ENCODE data around the gene RAB1A. TPM values are rescaled to one million over a fixed set of nuclear protein-coding genes. Genes with fewer than 3 reads are reported as not detected.

The RAB1A gene
- polyA plus RNA-seq, 2 of the 4 experiments (the other 2 are of a cell fraction): 308 to 417 TPM

DNA sequence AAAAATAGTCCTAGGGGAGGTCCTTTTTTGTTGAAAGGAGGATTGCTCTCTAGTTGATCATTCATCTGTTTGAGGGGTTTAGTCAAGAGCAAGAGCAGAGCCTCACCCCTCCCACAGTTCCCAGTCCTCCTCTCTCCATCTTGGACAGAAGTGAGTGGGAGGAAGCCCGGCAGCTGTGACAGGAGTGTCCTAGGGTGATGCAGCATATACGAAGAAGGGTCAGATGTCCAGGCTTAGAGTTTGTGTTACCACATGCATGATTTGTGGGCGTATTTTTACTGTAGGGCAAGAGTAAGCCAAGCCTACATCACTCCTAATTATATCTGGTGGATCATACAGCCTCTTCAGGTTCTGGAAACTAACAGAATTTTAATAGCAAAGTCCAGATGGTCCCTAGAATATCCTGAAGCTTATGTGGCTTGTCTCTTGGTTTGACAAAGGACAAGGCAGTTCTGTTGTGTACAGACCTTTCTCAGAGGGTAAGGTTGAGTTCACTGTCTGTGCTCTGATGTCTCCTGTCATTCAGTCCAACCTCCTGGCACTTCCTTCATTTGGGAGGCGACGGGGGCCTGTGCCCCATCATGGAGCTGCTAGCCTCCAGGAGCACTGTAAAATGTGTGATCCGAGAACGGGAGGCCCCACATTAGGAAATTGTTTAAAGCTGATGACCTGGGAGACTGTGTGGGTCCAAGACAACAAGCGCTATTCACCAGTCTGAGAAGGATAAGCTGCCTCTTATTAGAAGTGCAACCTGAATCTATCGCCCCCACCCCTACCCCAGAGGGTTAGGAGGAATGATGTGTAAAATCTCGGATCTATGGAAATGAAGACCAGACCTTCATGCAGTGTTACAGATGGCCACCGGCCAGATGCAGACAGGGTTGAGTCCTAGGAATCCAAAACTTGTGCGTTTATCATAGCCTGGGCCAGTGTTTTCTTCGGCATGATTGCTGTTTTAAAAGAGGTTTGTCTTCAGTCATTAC lies 66.8 kb downstream of the RAB1A start:
- H3K4me1 ChIP-seq: peaks cover 27% of the 10 kb centered on the region
- ChIA-PET POLR2A (interaction anchor here (1.2 kb wide), 1 partner anchor 67 kb away, joined by 5 read pairs; the partner anchor contains the start of gene RAB1A), CTCF (interaction anchor here (0.5 to 5.9 kb wide), 8 partner anchors 8 to 145 kb away, joined by 3 to 52 read pairs (median 4); no protein-coding TSS in a partner anchor)
- FAIRE-seq (no peak), DNase-seq (ENCODE audit: low read depth in 1 of 2, low spot score in 1 of 2) (no peak), ATAC-seq (no peak)
- no peak overlapping the region for H3K27ac ChIP-seq
- no peak overlapping the region for H3K4me2 ChIP-seq
- WGBS (ENCODE audit: missing lambda C conversion rate): 88% methylated on average over 13 of the region's 13 CpGs
- no peaks in the 10 kb centered on the region for H3K9me3 ChIP-seq
- no peak overlapping the region for H3K4me3 ChIP-seq
- TF ChIP-seq, protein P1, sequence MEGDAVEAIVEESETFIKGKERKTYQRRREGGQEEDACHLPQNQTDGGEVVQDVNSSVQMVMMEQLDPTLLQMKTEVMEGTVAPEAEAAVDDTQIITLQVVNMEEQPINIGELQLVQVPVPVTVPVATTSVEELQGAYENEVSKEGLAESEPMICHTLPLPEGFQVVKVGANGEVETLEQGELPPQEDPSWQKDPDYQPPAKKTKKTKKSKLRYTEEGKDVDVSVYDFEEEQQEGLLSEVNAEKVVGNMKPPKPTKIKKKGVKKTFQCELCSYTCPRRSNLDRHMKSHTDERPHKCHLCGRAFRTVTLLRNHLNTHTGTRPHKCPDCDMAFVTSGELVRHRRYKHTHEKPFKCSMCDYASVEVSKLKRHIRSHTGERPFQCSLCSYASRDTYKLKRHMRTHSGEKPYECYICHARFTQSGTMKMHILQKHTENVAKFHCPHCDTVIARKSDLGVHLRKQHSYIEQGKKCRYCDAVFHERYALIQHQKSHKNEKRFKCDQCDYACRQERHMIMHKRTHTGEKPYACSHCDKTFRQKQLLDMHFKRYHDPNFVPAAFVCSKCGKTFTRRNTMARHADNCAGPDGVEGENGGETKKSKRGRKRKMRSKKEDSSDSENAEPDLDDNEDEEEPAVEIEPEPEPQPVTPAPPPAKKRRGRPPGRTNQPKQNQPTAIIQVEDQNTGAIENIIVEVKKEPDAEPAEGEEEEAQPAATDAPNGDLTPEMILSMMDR (IDR thresholded peaks at IDR 0.05): no peak
- no peak for TF ChIP-seq TFCP2L1 (CRISPR knock-in tag; IDR thresholded peaks at IDR 0.05)
- TF ChIP-seq FOXS1 (CRISPR knock-in tag; IDR thresholded peaks at IDR 0.05): no peak

DNA sequence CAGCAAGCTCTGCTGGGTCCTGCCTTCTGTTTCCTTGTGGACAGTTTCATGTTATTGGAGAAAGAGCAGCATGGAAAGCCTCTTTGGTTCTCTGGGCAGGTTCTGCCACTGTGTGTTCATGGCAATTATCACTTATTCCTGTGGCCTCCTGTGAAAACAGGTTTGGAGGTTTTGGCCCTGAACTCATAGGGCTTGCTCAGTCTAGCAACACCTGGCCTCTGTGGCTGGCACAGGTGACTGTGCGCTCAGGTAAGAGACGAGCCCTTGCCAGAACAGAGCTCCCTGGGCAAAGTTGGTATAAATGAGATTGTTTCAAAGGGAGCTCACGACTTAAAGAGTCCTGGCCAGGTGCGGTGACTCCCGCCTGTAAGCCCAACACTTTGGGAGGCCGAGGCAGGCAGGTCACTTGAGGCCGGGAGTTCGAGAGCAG lies 68.0 kb downstream of the RAB1A start:
- H3K4me2 ChIP-seq: no peak overlapping the region
- H3K9me3 ChIP-seq: no peaks in the 10 kb centered on the region
- TF ChIP-seq MAFK (IDR thresholded peaks at IDR 0.05; ENCODE audit: partially characterized antibody) (no peak), EP300 (IDR thresholded peaks at IDR 0.05) (no peak), MYC (IDR thresholded peaks at IDR 0.05; ENCODE audit: borderline replicate concordance, low read length) (no peak), PHF8 (IDR thresholded peaks at IDR 0.05; ENCODE audit: borderline replicate concordance, low read depth) (no peak), SMC3 (IDR thresholded peaks at IDR 0.05) (no peak), ZNF302 (CRISPR knock-in tag; IDR thresholded peaks at IDR 0.05) (no peak), NR3C1 (IDR thresholded peaks at IDR 0.05) (no peak)
- TF ChIP-seq, protein P1 (IDR thresholded peaks at IDR 0.05): no peak
- ATAC-seq (no peak), DNase-seq (ENCODE audit: low read depth in 1 of 2, low spot score in 1 of 2) (no peak), FAIRE-seq (no peak)
- ChIA-PET POLR2A (interaction anchor here (1.2 kb wide), 1 partner anchor 68 kb away, joined by 5 read pairs; the partner anchor contains the start of gene RAB1A), CTCF (interaction anchor here (0.6 to 2.6 kb wide), 3 partner anchors 27 to 125 kb away, joined by 3 to 14 read pairs (median 5); no protein-coding TSS in a partner anchor)
- H3K4me3 ChIP-seq: no peak overlapping the region
- no peak overlapping the region for H3K27ac ChIP-seq
- WGBS (ENCODE audit: missing lambda C conversion rate): 98% methylated on average over 8 of the region's 8 CpGs
- peaks cover 35% of the 10 kb centered on the region for H3K4me1 ChIP-seq

- Histone ChIP-seq H3K4me2 (no peak overlapping the region), H3K4me1 (peaks cover 35% of the 10 kb centered on the region), H3K4me3 (no peak overlapping the region), H3K9me3 (no peaks in the 10 kb centered on the region), H3K27ac (no peak overlapping the region)
- 94% methylated on average over 7 of the region's 7 CpGs for WGBS (ENCODE audit: missing lambda C conversion rate)
- ATAC-seq (no peak), FAIRE-seq (no peak), DNase-seq (ENCODE audit: low read depth in 1 of 2, low spot score in 1 of 2) (no peak)
- POLR2A ChIA-PET: interaction anchor here (1.2 kb wide), 1 partner anchor 69 kb away, joined by 5 read pairs; the partner anchor contains the start of gene RAB1A
- CTCF ChIA-PET: interaction anchor here (0.6 to 2.6 kb wide), 6 partner anchors 8 to 126 kb away, joined by 3 to 14 read pairs (median 4); no protein-coding TSS in a partner anchor
- TF ChIP-seq ZNF302 (CRISPR knock-in tag; IDR thresholded peaks at IDR 0.05): no peak
- TF ChIP-seq, protein P2, sequence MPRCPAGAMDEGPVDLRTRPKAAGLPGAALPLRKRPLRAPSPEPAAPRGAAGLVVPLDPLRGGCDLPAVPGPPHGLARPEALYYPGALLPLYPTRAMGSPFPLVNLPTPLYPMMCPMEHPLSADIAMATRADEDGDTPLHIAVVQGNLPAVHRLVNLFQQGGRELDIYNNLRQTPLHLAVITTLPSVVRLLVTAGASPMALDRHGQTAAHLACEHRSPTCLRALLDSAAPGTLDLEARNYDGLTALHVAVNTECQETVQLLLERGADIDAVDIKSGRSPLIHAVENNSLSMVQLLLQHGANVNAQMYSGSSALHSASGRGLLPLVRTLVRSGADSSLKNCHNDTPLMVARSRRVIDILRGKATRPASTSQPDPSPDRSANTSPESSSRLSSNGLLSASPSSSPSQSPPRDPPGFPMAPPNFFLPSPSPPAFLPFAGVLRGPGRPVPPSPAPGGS (IDR thresholded peaks at IDR 0.05): no peak
- no peak for TF ChIP-seq TP53 (CRISPR knock-in tag; IDR thresholded peaks at IDR 0.05)
- TF ChIP-seq HEYL (CRISPR knock-in tag; IDR thresholded peaks at IDR 0.05): no peak
- TF ChIP-seq TFCP2L1 (CRISPR knock-in tag; IDR thresholded peaks at IDR 0.05): no peak
- TF ChIP-seq NFE2L2 (conservative IDR thresholded peaks at IDR 0.05; ENCODE audit: low read length): no peak
- TF ChIP-seq, protein P3, sequence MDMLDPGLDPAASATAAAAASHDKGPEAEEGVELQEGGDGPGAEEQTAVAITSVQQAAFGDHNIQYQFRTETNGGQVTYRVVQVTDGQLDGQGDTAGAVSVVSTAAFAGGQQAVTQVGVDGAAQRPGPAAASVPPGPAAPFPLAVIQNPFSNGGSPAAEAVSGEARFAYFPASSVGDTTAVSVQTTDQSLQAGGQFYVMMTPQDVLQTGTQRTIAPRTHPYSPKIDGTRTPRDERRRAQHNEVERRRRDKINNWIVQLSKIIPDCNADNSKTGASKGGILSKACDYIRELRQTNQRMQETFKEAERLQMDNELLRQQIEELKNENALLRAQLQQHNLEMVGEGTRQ (IDR thresholded peaks at IDR 0.05): no peak
- TF ChIP-seq CBX8 (IDR thresholded peaks at IDR 0.05): no peak
- no peak for TF ChIP-seq PBX3 (IDR thresholded peaks at IDR 0.05)
- no peak for TF ChIP-seq MAZ (IDR thresholded peaks at IDR 0.05; ENCODE audit: borderline replicate concordance, low read depth, low read length)
- no peak for TF ChIP-seq ZC3H11A (IDR thresholded peaks at IDR 0.05)
- no peak for TF ChIP-seq RCOR1 (IDR thresholded peaks at IDR 0.05; ENCODE audit: low read depth, low read length)
Measured at GRCh38 chr2:65061146-65061909, 68.6 kb downstream of the RAB1A start.

Data from A549 (cell line).